ENCODE results near the gene TMEM182. TPM values are rescaled to one million over a fixed set of nuclear protein-coding genes. Genes with fewer than 3 reads are reported as not detected.

The TMEM182 gene
- total RNA-seq, 4 donors from 2014 or later = 1.8 to 2.8 (median 2.1) TPM; not detected in 1

GRCh38 chr2:102815285-102815684 lies 53.5 kb downstream of the TMEM182 start:
- Histone ChIP-seq H3K4me1 (no peaks in the 10 kb centered on the region), H3K4me3 (no peak overlapping the region), H3K36me3 (no peaks in the 10 kb centered on the region), H3K27me3 (no peaks in the 10 kb centered on the region), H3K9me3 (no peaks in the 10 kb centered on the region), H3K27ac (no peak overlapping the region)
- TF ChIP-seq, protein P1, sequence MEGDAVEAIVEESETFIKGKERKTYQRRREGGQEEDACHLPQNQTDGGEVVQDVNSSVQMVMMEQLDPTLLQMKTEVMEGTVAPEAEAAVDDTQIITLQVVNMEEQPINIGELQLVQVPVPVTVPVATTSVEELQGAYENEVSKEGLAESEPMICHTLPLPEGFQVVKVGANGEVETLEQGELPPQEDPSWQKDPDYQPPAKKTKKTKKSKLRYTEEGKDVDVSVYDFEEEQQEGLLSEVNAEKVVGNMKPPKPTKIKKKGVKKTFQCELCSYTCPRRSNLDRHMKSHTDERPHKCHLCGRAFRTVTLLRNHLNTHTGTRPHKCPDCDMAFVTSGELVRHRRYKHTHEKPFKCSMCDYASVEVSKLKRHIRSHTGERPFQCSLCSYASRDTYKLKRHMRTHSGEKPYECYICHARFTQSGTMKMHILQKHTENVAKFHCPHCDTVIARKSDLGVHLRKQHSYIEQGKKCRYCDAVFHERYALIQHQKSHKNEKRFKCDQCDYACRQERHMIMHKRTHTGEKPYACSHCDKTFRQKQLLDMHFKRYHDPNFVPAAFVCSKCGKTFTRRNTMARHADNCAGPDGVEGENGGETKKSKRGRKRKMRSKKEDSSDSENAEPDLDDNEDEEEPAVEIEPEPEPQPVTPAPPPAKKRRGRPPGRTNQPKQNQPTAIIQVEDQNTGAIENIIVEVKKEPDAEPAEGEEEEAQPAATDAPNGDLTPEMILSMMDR (IDR thresholded peaks at IDR 0.05) = no peak
- TF ChIP-seq POLR2A (IDR thresholded peaks at IDR 0.05) (no peak), EP300 (IDR thresholded peaks at IDR 0.05) (no peak)
- 90 to 93% methylated on average over 2 of the region's 2 CpGs for WGBS, 2 donors
- DNase-seq (ENCODE audit: low spot score in 2 of 2) = no peak

DNA sequence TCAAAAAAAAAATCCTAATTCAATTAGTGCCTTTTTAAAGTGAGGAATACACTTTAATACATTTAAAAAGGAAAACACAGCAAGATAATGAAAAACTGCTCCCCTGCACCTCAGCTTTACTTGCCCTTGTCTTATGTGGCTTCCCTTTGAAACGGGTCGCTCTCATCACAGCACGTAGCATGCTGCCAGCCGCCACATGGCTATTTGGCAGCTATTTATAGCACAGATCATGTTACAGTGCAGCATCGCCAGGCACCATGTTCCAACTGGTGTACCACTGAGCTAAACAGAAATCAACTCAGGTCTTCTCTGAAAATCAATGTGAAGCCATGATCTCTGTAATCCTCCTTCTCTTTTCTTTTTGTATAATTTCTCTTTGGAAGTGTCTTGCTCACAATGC lies 65.1 kb downstream of the TMEM182 start:
- no peaks in the 10 kb centered on the region for H3K9me3 ChIP-seq
- H3K27me3 ChIP-seq = no peaks in the 10 kb centered on the region
- no peaks in the 10 kb centered on the region for H3K36me3 ChIP-seq
- H3K4me3 ChIP-seq = no peak overlapping the region
- DNase-seq (ENCODE audit: low spot score in 2 of 2) = no peak
- WGBS, 2 donors = 6% methylated on average over 5 of the region's 5 CpGs
- H3K4me1 ChIP-seq = no peaks in the 10 kb centered on the region
- no peak overlapping the region for H3K27ac ChIP-seq
- TF ChIP-seq POLR2A (IDR thresholded peaks at IDR 0.05) (no peak), EP300 (IDR thresholded peaks at IDR 0.05) (no peak)
- TF ChIP-seq, protein P1 (IDR thresholded peaks at IDR 0.05) = no peak

- DNase-seq (ENCODE audit: low spot score in 2 of 2) = no peak
- H3K27me3 ChIP-seq = no peaks in the 10 kb centered on the region
- no peaks in the 10 kb centered on the region for H3K36me3 ChIP-seq
- H3K9me3 ChIP-seq = no peaks in the 10 kb centered on the region
- no peak overlapping the region for H3K27ac ChIP-seq
- H3K4me3 ChIP-seq = no peak overlapping the region
- no peaks in the 10 kb centered on the region for H3K4me1 ChIP-seq
- TF ChIP-seq, protein P1 (IDR thresholded peaks at IDR 0.05) = no peak
- TF ChIP-seq EP300 (IDR thresholded peaks at IDR 0.05) (no peak), POLR2A (IDR thresholded peaks at IDR 0.05) (no peak)
- 55 to 62% methylated on average over 2 of the region's 2 CpGs for WGBS, 2 donors
These were observed 71.0 kb downstream of the TMEM182 start for GRCh38 chr2:102832789-102833188.

- H3K4me1 ChIP-seq = no peaks in the 10 kb centered on the region
- no peak overlapping the region for H3K27ac ChIP-seq
- no peak overlapping the region for H3K4me3 ChIP-seq
- WGBS, 2 donors = 78 to 81% methylated on average over 6 of the region's 6 CpGs
- no peak for TF ChIP-seq EP300 (IDR thresholded peaks at IDR 0.05)
- TF ChIP-seq, protein P1 (IDR thresholded peaks at IDR 0.05) = no peak
- TF ChIP-seq POLR2A (IDR thresholded peaks at IDR 0.05) = no peak
- DNase-seq (ENCODE audit: low spot score in 2 of 2) = no peak
- H3K9me3 ChIP-seq = no peaks in the 10 kb centered on the region
- H3K36me3 ChIP-seq = no peaks in the 10 kb centered on the region
- H3K27me3 ChIP-seq = no peaks in the 10 kb centered on the region
These were observed 72.9 kb downstream of the TMEM182 start for GRCh38 chr2:102834523-102835273.

- H3K27me3 ChIP-seq = no peaks in the 10 kb centered on the region
- no peaks in the 10 kb centered on the region for H3K9me3 ChIP-seq
- DNase-seq (ENCODE audit: low spot score in 2 of 2) = no peak
- H3K4me1 ChIP-seq = no peaks in the 10 kb centered on the region
- no peaks in the 10 kb centered on the region for H3K36me3 ChIP-seq
- 71 to 75% methylated on average over 8 of the region's 8 CpGs for WGBS, 2 donors
- TF ChIP-seq POLR2A (IDR thresholded peaks at IDR 0.05) (no peak), EP300 (IDR thresholded peaks at IDR 0.05) (no peak)
- TF ChIP-seq, protein P1 (IDR thresholded peaks at IDR 0.05) = no peak
- H3K27ac ChIP-seq = no peak overlapping the region
- no peak overlapping the region for H3K4me3 ChIP-seq
These were observed 75.9 kb downstream of the TMEM182 start for GRCh38 chr2:102837626-102838198.

Data from tibial nerve (tissue), 4 donors.